ACC112 (cell line): ENCODE measurements around the gene UCK2.

ENCODE experiments used
- H2AFZ ChIP-seq: fragments of 200-600 bp; sonication (generic); one replicate; pipeline ENCODE4 v1.6.0; 2017; ENCODE audit warnings: antibody characterized with exemption, low read length; ENCODE audit not compliant: unreplicated experiment
- H3K27ac ChIP-seq: fragments of 200-600 bp; sonication (generic); 2 replicates; pipeline ENCODE4 v1.5.1; 2014; ENCODE audit warnings: low read depth, mild to moderate bottlenecking, antibody characterized with exemption, low read length, moderate library complexity
- H3K27me3 ChIP-seq: fragments of 200-600 bp; sonication (generic); 2 replicates; pipeline ENCODE4 v1.6.1; 2014; ENCODE audit warnings: mild to moderate bottlenecking, antibody characterized with exemption, low read length, moderate library complexity, mixed read lengths; ENCODE audit not compliant: insufficient read depth
- H3K36me3 ChIP-seq: fragments of 200-600 bp; sonication (generic); 2 replicates; pipeline ENCODE4 v1.6.1; 2016; ENCODE audit warnings: mild to moderate bottlenecking, antibody characterized with exemption, low read length, moderate library complexity, mixed read lengths; ENCODE audit not compliant: insufficient read depth
- H3K4me1 ChIP-seq: fragments of 200-600 bp; sonication (generic); one replicate; pipeline ENCODE4 v1.6.1; 2016; ENCODE audit warnings: low read length, mixed read lengths; ENCODE audit not compliant: insufficient read depth, unreplicated experiment, control insufficient read depth
- H3K4me3 ChIP-seq: fragments of 200-600 bp; sonication (generic); 2 replicates; pipeline ENCODE4 v1.5.1; 2014; ENCODE audit warnings: mild to moderate bottlenecking, low read depth, low read length
- H3K79me2 ChIP-seq: fragments of 200-600 bp; sonication (generic); one replicate; pipeline ENCODE4 v1.6.0; 2016; ENCODE audit warnings: low read length; ENCODE audit not compliant: control insufficient read depth, unreplicated experiment, insufficient read depth

Gene UCK2

GRCh38 chr1:165865633-165866340 lies 38.4 kb downstream of the UCK2 start:
- Histone ChIP-seq H3K79me2 (peaks cover 82% of the 10 kb centered on the region), H3K36me3 (no peaks in the 10 kb centered on the region), H3K4me3 (no peak overlapping the region), H3K27me3 (no peaks in the 10 kb centered on the region), H3K27ac (no peak overlapping the region), H2AFZ (no peak overlapping the region), H3K4me1 (peaks cover 5% of the 10 kb centered on the region)

- no peak overlapping the region for H3K27ac ChIP-seq
- H2AFZ ChIP-seq, result no peak overlapping the region
- peaks cover 3% of the 10 kb centered on the region for H3K4me1 ChIP-seq
- H3K79me2 ChIP-seq, result peaks cover 85% of the 10 kb centered on the region
- H3K4me3 ChIP-seq, result no peak overlapping the region
- H3K27me3 ChIP-seq, result no peaks in the 10 kb centered on the region
- H3K36me3 ChIP-seq, result peaks cover 10% of the 10 kb centered on the region
Observed at GRCh38 chr1:165869343-165869742, 41.9 kb downstream of the UCK2 start.

- Histone ChIP-seq H3K4me3 (no peak overlapping the region), H3K79me2 (peaks cover 89% of the 10 kb centered on the region), H3K4me1 (peaks cover 3% of the 10 kb centered on the region), H3K27ac (no peak overlapping the region), H2AFZ (no peak overlapping the region), H3K27me3 (no peaks in the 10 kb centered on the region), H3K36me3 (peaks cover 10% of the 10 kb centered on the region)
Observed at GRCh38 chr1:165871311-165872067, 44.1 kb downstream of the UCK2 start.

DNA sequence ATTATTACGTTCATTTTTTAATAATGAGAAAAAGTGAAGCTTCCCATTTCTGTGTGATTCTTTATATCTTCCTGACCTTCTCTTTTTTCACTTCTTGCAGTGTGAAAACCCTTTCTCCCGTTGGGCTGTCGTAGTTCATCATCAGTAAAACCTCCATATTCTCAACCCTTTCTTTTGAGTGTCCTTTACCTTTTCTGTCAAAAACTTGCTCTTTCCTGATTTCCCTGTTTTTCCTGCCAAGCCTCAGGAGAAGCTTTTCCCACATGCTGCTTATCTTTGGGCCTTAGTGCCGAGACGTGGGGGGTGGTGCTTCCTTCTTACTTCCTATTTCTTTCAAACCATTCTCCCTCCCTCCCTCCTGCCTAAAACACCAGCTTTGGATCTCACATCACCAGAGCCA lies 46.1 kb downstream of the UCK2 start:
- H2AFZ ChIP-seq, result no peak overlapping the region
- H3K27ac ChIP-seq, result no peak overlapping the region
- peaks cover 13% of the 10 kb centered on the region for H3K36me3 ChIP-seq
- no peak overlapping the region for H3K4me3 ChIP-seq
- peaks cover 87% of the 10 kb centered on the region for H3K79me2 ChIP-seq
- H3K27me3 ChIP-seq, result no peaks in the 10 kb centered on the region
- H3K4me1 ChIP-seq, result peaks cover 3% of the 10 kb centered on the region

DNA sequence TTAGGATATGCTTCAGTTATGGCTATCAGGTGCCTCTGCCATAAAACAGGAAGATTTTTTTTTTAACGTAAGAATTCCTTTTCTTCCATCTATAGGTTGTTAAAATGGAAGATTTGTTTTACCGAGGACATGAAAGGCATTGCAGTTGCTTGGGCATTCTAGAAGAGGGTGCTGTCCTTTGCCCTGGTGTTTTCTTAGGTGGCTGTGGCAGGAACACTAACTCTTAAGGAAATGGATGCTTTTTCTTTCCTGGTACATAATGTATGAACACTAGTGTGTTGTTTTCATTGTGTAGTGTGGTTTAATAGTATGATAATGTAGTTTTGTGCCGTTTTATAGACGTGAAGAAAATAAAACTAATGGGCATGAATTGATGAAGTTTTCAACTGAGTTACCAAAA lies 47.2 kb downstream of the UCK2 start:
- peaks cover 3% of the 10 kb centered on the region for H3K4me1 ChIP-seq
- H2AFZ ChIP-seq, result no peak overlapping the region
- H3K79me2 ChIP-seq, result peaks cover 88% of the 10 kb centered on the region
- peaks cover 13% of the 10 kb centered on the region for H3K36me3 ChIP-seq
- H3K27me3 ChIP-seq, result no peaks in the 10 kb centered on the region
- no peak overlapping the region for H3K4me3 ChIP-seq
- no peak overlapping the region for H3K27ac ChIP-seq

DNA sequence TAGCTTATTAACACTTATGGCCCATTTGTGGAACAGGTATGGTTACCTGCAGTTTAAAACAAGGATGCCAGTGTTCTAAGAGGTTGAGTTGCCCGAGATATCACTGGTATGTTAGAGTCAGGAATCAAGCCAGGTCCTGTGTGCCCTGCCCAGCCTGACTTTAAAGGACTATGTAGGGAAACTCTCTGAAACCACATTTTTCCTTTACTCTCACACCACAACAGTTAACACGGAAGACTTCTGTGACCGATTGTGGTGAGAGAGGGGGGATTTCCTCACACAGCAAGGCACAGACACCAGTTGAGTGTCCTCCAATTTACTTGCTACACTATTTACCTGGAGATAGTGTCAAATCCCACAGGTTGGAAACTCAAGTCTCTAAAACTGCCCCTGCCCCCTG lies 47.8 kb downstream of the UCK2 start:
- H3K27ac ChIP-seq, result no peak overlapping the region
- peaks cover 13% of the 10 kb centered on the region for H3K36me3 ChIP-seq
- peaks cover 89% of the 10 kb centered on the region for H3K79me2 ChIP-seq
- no peaks in the 10 kb centered on the region for H3K27me3 ChIP-seq
- peaks cover 3% of the 10 kb centered on the region for H3K4me1 ChIP-seq
- H3K4me3 ChIP-seq, result no peak overlapping the region
- H2AFZ ChIP-seq, result no peak overlapping the region

DNA sequence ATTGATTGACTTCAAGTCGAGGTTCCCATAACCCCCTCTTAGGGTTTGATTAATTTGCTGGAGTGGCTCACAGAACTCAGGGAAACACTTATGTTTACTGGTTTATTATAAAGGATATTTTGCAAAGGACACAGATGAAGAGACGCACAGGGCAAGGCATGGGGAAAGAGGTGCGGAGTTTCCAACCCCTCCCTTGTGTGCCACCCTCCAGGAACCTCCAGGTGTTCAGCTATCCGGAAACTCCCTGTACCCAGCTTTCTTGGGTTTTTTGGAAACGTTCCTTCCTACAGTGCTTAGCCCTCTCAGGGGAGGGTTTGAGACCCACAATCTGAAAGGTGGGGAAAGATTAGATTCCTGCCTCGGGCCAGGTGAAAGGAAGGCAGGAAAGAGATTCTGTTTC lies 48.2 kb downstream of the UCK2 start:
- Histone ChIP-seq H3K27me3 (no peaks in the 10 kb centered on the region), H2AFZ (no peak overlapping the region), H3K79me2 (peaks cover 90% of the 10 kb centered on the region), H3K27ac (no peak overlapping the region), H3K4me1 (peaks cover 3% of the 10 kb centered on the region), H3K36me3 (peaks cover 13% of the 10 kb centered on the region), H3K4me3 (no peak overlapping the region)

DNA sequence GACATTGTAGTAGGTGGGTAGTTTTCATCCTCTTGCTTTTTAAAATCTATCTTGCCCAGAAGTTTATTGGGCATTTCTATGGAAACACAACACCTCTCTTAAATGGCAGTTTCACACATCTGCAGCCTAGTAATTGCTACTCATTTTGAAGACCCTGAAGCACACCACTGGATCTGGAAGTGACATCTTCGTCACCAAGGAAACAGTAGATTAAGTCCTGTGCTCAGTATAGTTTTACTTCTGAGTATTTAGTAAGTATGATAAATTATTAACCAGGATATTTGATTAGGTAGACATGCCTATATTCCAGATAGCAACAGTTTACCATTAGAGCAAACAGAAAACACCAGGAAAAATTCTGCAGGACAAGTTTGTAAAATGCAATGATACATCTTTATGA lies 48.7 kb downstream of the UCK2 start:
- Histone ChIP-seq H3K36me3 (peaks cover 13% of the 10 kb centered on the region), H2AFZ (no peak overlapping the region), H3K4me3 (no peak overlapping the region), H3K27ac (no peak overlapping the region), H3K27me3 (no peaks in the 10 kb centered on the region), H3K4me1 (peaks cover 3% of the 10 kb centered on the region), H3K79me2 (peaks cover 87% of the 10 kb centered on the region)

DNA sequence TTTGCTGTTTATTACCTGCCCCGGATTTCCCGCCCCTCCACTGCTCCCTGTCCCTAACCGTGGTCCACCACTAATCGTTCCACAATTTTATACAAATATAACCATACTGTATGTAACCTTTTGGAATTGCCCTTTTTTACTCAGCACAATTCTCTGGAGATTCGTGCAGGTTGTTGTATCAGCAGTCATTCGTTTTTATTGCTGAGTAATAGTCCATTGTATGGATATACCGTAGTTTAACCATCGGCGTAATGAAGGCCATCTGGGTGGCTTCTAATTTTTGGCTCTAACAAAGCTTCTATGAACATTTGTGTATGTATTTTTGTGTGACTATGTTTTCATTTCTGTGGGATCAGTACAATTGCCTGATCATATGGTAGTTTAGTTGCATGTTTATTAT lies 50.0 kb downstream of the UCK2 start:
- no peak overlapping the region for H3K27ac ChIP-seq
- H3K36me3 ChIP-seq, result peaks cover 8% of the 10 kb centered on the region
- no peaks in the 10 kb centered on the region for H3K4me1 ChIP-seq
- H3K79me2 ChIP-seq, result peaks cover 92% of the 10 kb centered on the region
- no peak overlapping the region for H3K4me3 ChIP-seq
- H2AFZ ChIP-seq, result no peak overlapping the region
- H3K27me3 ChIP-seq, result no peaks in the 10 kb centered on the region

DNA sequence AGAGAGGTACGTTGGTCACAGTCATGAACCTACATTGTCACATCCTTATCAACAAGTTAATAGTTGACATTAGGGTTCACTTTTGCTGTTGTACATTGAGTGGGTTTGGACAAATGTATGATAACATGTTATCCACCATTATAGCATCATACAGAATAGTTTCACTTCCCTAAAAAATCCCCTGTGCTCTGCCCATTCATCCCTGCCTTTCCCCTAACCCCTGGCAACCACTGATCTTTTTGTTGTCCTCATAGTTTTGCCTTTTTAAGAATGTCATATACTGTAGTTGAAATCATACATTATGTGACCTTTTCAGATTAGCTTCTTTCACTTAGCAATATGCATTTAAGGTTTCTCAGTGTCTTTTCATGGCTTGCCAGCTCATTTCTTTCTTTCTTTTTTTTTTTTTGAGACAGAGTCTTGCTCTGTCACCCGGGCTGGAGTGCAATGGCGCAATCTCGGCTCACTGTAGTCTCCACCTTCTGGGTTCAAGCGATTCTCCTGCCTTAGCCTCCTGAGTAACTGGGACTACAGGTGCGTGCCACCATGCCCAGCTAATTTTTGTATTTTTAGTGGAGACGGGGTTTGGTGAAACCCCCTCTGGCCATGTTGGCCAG lies 50.6 kb downstream of the UCK2 start:
- Histone ChIP-seq H3K36me3 (peaks cover 3% of the 10 kb centered on the region), H3K4me1 (peaks cover under 1% of the 10 kb centered on the region), H2AFZ (no peak overlapping the region), H3K27ac (no peak overlapping the region), H3K27me3 (no peaks in the 10 kb centered on the region), H3K4me3 (no peak overlapping the region), H3K79me2 (peaks cover 91% of the 10 kb centered on the region)
